Activated CD4-positive, alpha-beta T cell treated with anti-CD3 and anti-CD28 coated beads, Interleukin-10, Interleukin-2, amounts not matched to agents 100 ng/mL and 50 ng/mL, durations not matched to agents 16 hours and 8 hours (primary cell): ENCODE results near the gene CYTH3.
"Not testable (repeated sequence)": the region's sequence is repeated elsewhere in the genome, so short reads cannot be mapped to it uniquely, and the experiment has no call there.

Experiments used
- DNase-seq: peaks from one replicate; pipeline ENCODE4 v3.0.0-alpha.2; 2020

Gene CYTH3

DNA sequence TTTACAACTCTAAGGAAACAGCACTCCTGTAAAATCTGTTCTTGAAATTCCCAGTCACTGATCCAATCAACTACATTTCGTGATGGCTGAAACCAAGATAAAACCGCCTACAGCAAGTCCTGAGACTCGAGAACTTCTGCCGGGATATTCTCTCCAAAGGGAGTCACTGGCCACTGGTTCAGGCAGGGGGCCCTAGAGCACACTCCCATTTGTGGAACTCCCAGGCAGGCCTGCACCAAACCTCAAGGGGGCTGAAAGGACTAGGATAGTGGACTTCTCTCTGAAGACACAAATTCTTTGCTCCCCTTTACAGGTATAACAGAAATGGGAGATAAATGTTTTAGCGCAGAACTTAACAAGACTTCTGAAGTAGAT is 16.3 kb downstream of the CYTH3 start:
- DNase-seq, result no peak

DNA sequence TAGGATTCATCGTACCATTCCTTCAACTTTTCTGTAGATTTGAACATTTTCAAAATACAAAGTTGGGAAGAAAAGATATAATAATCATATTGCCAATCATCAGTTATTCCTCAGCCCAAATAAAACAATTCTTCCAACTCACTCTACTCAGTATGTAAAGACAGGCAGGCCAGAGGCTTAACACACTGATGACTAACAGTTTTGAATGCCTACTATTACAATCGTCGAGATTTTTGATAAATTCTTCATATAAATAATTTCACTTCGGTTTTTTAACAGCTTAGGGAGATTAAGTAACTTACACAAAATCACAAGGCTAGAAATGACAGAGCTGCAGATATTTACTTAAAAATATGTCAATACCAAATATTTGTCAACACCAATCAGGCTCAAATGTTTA is 17.6 kb downstream of the CYTH3 start:
- DNase-seq, result no peak

DNA sequence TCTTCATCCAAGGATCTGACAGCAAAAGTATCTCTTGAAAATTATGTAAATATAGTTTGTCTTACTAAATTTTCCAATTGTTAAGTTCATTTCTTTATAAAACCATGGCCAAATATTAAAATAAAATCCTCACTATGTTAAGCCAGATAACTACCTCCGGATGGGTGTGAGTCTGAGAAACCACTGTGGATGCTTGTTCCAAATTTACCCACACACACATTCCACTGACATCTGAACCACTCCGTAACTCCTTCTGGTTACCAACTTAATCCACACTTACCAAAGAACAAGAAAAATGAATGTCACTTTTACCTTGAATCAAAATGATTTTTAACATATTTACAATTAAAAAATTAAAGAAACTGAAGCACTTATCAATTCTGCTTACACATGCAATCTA is 19.7 kb downstream of the CYTH3 start:
- DNase-seq, result no peak

DNA sequence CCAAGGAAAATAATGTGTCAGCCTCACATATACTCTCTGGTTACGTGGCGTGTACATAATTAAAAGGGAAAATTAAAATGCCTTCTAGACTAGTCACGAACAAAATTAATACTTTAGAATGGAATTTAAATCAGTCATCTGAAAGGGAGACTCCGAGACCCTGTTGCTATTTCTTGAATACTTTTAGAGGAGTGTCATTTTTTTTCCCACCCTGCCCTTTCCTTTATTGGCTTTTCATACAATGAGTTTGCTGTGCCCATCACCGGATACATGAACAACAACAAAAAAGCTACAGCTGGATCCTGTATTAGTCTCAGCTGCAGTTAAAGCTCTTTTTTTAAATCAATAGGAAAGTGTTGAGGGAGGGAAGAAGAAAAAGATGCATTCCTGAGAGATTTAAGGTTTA is 20.1 kb downstream of the CYTH3 start:
- no peak for DNase-seq

DNA sequence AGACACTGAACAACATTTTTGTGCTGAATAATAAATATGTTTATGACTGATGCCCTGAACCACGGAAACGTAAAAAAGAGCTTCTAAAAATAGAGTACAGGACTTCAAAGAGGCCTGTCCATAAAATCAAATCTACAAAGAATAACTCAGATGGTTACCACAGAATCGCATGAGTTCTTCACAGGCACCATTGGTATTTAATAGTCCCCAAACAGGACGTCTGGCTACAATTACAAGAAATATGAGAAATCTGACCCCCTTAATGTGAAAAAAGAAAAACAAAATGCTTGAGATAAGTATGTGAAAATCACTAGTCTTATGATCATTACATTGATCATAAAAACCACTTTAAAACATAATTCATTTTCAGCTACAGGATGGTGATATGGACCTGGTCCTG is 20.8 kb downstream of the CYTH3 start:
- no peak for DNase-seq

DNA sequence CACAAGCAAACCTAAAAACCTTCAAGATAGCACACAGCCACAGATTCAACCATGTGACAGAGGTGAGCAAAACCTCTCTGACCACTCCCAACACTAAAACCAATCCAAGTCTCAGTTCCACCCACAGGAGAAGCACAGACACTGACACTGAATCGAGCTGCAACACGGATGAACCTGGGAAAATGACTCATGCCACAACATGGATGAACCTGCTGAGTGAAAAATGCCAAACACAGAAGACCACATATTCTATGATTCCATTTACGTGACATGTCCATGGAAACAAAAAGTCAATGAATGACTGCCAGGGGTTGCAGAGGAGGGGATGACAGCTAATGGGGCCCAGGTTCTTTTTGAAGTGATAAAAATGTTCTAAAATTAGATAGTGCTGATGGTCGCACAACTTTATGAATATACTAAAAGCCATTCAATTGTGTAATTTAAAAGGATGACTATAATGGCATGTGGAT is 22.0 kb downstream of the CYTH3 start:
- DNase-seq, result peak; percentile 75

DNA sequence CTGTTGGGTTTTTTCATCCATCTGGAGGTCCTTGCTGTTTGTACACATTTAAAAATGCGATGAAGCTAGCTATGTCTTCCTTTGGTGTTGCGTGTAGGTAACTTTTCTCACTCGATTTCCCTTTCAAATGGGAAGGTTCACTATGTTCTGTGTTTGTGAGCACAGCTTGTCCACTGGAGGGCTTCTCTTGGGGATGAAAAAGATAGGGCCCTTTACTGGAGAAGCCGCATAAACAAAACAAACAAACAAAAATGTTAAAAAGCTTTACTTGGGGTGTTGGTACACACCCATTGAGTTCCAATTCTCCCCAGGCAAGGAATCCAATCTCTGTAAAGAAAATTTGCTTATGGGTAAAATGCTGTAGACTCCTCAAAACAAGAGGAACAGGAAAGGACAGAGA is 23.4 kb downstream of the CYTH3 start:
- DNase-seq, result no peak

DNA sequence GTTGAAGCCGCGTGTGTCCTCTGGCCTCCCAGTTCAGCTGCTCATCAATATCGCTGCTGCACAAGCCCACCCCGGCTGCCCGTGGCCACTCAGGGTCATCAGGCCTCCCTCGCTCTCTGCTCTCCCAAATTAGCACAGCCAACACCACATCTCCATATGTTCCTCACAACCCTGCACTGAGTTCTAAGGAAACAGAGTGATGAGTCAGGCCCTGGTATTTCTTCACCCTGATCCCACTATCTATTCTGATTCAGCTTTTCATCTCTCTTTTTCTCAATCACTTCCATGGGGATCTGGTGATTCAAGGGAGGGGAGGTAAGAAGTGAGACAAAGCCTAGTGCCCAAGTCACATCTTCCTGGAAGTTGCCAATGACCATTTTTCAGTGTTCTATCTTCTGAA is 23.8 kb downstream of the CYTH3 start:
- no peak for DNase-seq

DNA sequence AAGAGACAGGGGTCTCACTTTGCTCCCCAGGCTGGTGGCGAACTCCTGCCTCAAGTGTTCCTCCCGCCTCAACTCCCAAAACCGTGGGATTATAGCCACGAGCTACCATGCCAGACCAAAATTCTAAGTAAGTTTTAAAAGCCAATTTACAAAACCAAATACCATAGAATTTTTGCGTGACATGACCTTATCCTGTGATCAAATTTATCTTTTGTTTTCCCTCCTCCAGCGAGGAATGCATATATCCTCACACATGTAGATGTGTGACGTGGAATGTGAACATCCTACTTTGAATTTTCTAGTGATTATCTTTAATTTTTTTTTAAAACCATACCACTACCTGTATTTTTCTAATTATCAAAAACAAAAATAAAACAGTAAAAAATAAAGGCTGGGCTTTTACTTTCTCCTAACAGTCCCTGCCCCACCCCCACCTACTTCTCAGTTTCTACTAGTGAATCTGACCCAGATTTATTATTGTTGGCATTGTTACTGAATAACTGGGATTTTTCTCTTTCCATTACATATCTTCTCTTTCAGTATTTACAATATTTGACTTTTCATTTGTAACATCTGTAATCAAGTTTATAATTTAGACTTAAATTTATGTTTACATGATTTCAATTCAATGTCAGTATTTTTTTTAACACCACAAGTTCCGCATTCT is 26.0 kb downstream of the CYTH3 start:
- DNase-seq, result no peak

DNA sequence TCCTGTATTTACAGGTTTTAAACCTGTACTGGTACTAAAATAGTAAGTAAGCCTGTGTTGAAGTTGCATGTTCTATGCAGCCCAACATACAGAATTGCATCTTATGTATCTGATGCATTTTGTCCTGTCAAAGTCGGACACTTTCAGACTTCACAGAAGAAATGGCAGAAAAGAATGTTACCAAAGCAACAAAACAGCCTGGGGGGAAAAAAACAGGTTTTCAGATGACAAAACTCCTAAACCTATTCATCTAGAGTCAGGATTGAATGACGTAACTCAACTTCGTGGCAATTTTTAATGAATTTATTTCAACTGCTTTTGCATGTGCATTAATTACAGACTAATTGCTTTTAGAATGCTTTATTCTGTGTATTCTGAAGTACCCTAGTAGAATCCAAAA is 28.4 kb downstream of the CYTH3 start:
- DNase-seq, result no peak

DNA sequence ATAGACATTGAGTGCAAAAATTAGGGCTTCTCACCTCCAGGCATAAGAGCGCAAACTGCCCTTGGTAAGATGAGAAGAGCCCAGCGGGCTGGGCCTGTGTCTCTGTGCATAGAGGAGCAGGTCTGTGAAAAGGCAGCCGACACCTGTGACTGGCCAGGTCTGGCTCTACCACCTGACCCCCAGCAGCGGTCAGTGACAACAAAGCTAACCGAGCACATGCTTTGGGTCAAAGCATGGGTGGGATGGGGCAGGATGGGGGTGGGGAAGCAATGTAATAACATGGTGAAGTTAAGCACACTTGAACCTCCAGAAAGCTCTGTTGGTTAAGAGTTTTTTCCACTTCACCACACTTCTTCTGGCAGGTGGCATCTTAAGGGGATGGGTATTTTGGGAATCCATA is 29.3 kb downstream of the CYTH3 start:
- DNase-seq, result no peak

DNA sequence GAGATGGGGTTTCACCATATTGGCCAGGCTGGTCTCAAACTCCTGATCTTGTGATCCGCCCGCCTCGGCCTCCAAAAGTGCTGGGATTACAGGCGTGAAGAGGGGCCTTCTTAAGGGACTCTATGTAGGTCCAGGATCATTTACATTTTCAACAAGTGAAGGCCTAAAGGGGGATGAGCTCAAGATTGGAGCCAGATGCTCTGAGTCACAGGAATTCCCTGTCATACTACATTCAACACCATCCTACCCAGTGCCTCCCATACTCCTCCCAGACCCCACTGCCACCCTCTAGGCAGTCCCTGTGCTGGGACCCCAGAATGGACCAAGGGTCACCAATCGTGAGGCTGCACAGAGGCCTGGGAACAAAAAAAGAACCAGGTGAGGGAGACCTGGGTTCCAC is 29.9 kb downstream of the CYTH3 start:
- DNase-seq, result no peak

DNA sequence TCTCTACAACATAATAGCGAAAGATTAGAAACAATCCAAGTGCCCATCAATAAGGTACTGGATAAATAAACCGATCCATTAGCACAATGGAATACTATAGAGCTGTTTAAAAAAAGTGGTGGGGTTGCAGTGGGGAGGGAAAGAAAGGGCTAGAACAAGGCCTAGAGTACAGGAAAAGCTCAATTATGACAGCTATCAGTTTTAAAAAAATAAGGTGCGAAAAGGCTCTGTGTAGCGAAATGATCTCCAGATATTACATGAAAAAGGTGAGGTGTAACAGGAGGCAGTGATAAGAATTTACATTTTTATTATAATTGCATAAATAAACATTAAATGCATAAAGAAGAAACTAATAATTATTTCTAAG is 30.8 kb downstream of the CYTH3 start:
- no peak for DNase-seq

DNA sequence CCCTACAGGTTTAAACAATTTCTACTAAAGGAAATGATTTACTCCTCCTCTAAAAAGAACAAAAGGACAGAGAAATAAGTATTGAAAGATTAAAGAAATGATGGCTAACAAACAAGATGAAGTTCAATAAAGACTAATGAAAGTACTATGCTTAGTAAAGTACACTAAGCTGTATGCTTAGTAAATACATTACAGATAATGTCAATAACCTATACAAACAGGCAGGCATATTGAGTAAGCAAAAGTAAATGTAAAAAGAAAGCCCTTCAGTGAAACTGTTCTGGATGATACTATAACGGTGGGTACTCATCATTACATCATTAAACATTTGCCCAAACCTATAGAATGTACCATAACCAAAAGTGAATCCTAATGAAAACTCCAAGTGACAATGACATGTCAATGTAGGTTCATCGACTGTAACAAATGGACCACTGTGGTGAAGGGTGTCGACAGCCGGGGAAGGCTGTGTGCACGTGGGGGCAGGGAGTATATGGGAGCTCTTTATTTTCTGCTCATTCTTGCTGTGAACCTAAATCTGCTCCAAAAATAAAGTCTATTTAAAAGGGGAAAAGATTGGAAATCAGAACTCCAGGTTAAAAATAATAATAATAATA is 34.0 kb downstream of the CYTH3 start:
- no peak for DNase-seq

DNA sequence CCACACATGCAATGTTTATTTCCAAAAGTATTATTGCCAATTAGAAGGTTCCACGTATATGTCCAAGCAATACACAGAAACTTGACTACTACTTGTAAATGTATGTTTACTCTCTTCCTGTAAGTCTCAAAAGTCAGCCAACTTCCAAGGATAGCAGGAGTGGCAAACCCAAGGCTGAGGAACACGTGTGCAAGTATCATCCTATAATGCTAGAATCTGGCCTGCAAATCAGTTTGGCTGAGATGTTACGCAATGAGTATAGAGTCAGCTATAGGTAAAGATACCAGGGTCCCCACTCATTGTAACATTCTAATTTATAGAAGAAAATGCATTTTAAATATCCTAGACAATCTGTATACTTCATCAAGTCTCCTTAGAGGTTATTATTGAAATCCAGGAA is 34.7 kb downstream of the CYTH3 start:
- no peak for DNase-seq

DNA sequence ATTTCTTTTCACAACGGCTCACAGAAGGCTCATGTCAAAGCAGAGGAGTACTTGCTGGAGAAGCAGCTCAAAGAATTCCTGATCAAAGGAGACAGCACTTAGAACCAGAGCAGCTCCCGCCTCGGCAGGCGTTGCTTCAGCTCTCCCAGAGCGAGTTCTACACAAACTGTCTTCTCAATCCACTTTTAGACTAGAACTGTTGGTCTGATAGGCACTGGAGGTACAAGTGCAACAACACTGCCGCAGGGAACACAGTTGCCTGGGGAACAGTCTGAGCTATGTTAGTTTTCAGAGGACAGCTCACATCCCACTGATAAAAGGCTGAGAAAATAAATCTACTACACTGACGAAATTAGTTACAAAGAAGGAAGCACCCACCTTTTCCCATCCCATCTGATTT is 35.4 kb downstream of the CYTH3 start:
- no peak for DNase-seq

DNA sequence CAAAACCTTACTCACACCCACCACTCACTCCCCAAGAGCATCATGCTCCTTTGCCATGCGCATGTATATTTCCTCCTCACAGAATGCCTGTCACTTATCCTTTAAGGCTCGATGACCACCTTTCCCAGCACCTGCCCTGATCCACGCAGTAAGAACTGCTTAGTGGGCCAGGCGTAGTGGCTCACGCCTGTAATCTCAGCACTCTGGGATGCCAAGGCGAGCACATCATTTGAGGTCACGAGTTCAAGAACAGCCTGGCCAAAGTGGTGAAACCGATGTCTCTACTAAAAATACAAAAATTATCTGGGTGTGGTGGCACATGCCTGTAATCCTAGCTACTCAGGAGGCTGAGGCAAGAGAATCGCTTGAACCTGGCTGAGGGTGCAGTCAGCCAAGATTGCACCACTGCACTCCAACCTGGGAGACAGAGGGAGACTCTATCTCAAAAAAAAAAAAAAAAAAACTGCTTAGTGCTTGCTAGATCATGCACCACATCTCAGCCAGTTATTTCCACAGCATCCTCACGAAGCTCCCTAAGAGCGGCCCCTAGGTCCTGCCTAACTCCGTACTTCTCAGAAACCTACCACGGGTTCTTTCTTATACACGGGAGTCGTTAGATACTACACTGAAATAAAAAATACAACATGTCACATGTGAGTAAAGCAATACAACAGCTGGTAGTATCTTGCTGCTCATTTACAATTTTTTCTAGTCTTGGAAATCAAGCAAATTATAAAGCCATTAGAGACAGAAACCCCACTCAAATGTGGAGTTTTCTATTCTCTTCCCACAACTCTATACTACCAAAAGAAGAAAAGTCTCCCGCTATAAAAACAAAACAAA is 37.2 kb downstream of the CYTH3 start:
- no peak for DNase-seq

DNA sequence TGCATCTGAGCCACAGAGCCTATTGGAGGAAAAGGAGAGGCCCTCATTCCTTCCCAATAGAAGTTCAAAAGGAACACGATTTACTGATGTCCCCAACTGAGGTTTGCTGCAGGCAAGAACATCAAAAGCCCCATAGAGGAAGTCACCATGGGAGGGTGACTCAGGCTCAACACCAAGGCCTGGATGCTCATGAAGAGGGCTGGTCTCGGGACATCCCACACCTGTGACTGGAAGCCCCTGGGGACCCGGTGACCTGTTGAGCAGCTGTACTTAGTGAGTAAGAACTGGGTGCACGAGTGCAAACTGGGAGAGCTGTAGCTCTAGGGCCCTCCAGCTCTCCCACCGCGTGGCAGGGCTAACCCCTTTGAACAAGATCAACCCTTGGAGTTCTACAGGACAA is 38.0 kb downstream of the CYTH3 start:
- no peak for DNase-seq

DNA sequence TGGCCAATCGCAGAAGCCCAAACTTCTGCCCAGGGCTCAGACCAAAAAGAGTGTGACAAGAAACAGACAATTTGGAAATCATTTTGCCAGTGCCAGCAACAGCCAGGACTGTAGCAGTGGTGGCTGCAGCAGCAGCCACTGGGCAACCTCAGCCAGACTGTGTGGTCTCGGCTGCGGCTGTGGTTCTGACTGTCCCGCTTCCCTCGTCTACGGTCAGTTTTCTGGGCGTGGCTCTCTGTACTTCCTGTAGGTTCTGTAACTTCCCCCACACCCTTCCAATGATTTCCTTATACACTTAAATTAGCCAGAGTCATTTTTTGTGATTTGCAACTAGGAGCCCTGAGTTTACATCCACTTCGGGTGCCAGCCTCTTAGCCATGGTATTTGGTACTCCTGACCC is 39.9 kb downstream of the CYTH3 start:
- DNase-seq, result no peak

DNA sequence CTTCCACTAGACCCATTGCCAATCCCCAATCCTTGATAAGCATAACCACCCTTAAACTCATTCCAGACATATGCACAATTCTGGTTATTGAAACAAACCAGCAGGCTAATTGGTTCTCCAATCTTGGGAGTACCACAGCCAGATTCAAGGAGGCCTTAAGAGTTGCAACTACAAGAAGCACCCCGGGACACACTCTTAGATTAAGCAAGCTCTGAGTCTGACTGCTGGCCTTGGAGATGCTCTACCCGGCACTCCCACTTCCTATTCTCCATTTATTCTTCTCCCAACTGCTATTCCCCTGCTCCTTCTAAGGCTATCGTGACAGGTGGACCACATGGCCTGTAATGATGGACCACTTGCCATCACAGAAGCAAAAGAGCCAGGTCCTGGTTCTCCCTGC is 40.3 kb downstream of the CYTH3 start:
- no peak for DNase-seq

DNA sequence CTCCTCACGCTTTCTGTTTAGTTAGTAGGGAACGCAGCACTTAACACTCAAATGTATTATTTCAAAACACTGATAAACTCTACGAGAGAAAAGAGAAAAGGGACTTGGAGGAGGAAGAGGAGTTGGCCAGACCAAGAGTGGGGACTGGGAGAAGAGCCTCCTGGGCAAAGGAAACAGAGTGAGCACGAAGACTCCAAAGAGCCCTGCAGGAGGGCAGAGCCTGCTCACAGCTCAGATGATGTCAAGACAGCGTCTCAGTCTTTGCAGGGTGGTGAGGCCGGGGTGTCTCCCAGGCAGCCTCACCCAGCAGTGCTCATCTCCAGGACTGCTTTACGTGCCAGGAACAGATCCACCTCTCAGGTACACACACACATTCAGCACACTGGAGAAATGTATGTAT is 41.2 kb downstream of the CYTH3 start:
- DNase-seq, result no peak

DNA sequence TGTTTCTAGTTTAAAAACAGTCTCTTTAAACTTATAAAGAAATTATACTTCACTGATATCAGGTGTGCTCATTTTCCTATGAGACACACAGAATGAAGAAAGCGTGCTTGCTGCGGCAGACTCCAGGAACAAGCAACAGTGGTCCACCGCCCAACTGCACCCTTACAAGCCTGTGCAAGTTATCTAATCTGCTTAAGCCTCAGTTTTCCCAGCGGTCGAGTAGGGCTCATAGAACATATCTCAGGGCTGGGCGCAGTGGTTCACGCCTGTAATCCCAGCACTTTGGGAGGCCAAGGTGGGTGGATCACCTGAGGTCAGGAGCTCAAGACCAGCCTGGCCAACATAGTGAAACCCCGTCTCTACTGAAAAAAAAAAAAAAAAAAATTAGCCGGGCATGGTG is 43.1 kb downstream of the CYTH3 start:
- DNase-seq, result not testable (repeated sequence)

DNA sequence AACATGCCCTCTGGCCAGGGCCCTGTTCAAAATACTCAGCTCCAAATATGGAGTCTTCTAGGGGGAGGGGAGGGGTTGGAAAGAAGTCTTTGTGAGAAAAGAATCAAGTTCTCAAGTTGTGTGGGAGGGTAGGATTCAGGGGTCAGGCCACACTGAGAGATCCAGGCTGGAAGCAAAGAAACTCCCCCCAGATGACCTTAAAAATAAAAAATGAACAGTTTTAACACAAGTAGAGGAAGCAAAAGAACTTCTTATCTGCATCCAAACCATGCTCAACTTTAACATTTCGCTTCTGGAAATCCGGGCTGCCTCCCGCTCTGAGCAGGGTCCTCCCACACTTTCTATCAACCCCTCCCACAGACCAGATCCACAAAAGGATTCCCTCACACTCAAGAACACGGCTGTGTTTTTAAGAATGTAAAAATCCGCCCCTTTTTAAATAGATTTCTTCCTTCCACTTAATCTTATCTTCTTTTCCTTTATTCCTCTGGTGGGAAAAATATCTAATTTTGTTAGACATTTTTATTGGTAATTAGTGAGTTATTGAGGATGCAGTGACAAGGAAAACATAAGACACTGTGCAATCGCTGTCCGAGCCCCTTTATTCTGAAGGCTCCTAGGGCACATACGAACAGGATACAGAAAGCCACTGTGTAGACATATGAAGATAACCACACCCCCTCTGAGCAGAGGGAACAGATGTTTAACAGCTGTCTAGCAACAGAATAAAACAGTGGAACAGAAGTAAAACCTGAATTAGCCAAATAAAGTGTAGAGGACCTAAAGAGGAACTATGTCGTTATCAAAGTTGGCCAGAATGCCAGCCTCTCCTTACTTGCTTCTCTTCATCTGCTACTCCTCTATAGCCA is 43.8 kb downstream of the CYTH3 start:
- no peak for DNase-seq
